GM19452 (cell line): Measurements from ENCODE around the gene PRRG4.
A peak's percentile ranks its signal among the peaks of the same experiment; 100 is the strongest.
"Not testable (repeated sequence)": the region's sequence is repeated elsewhere in the genome, so short reads cannot be mapped to it uniquely, and the experiment has no call there.

ENCODE experiments used
- ATAC-seq: cut with Tn5 transposase; IDR thresholded peaks from one replicate; pipeline ENCODE4 v1.9.1; 2021; ENCODE audit not compliant: unreplicated experiment

The PRRG4 gene

DNA sequence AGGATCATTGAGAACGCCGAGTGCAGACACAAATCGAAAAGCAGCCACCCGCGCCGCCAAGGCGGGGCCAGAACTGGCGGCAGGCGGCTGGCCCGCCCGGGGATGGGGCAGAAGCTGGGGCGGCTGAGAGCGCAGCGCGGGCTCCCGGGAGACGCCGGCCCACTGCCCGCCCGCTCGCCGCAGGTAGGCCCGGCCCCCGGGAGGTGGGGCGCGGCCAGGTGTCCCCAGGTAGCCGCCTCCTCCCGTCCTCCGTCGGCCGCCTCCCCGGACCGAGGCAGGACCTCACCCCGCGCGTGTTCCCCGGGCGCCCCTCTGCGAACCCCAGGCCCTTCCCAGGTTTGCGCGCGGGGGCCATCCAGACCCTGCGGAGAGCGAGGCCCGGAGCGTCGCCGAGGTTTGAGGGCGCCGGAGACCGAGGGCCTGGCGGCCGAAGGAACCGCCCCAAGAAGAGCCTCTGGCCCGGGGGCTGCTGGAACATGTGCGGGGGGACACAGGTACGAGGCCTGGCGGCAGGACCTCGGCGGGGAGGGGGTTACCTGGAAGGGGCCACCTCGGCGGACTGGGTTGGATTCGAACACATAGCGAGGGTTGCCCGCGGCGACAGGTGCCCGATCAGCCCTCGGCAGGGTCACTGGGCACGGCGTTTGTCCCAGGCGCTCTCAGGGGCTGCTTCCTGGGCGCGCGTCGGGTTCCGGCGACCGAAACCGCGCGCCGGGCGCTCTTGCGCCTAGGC, at the start of gene PRRG4:
PRRG4 (plus strand) TSS at position 248 of the 733 bp plus-strand sequence. CDS start 603 bp downstream, outside the sequence.
- ATAC-seq = peak; percentile 65

DNA sequence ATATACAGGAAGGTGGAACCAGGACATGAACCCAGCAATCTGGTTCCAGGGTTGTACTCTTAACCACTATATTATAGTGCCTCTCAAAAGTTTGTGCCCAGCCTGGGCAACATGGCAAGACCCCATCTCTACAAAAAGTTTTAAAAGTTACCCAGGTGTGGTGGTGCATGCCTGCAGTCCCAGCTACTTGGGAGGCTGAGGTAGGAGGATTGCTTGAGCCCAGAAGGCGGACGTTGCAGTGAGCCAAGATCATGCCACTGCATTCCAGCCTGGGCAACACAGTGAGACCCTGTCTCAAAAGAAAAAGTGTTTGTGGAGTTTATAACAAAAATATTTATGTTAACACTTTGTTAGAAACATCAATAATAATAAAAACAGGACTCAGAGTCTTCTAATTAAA, 48.9 kb upstream of the PRRG4 start:
- not testable (repeated sequence) for ATAC-seq

DNA sequence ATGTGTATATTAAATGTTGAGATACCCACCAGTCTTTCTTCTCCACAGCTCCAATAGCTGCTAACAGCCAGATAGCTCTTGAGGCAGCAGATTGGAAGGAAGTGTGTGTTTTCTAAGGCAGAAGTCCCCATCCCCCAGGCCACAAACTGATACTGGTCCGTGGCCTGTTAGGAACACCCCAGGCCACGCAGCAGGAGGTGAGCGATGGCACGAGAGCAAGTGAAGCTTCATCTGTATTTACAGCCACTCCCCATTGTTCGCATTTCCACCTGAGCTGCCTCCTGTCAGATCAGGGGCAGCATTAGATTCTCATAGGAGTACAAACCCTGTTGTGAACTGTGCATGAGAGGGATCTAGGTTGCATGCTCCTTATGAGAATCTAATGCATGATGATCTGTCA, 48.0 kb upstream of the PRRG4 start:
- ATAC-seq = no peak

DNA sequence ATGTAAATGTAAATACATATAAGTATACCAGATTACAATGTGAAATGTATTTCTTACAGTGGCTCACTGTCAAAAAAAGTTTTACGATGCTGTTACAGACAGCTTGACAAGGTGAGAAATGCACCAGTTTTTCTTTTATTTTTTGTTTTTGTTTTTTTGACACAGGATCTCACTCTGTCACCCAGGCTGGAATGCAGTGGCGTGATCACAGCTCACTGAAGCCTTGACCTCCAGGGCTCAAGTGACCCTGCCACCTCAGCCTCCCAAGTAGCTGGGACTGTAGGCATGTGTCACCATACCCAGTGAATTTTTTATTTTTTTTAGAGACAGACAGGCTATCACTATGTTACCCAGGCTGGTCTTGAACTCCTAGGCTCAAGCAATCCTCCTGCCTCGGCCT, 44.5 kb upstream of the PRRG4 start:
- no peak for ATAC-seq

DNA sequence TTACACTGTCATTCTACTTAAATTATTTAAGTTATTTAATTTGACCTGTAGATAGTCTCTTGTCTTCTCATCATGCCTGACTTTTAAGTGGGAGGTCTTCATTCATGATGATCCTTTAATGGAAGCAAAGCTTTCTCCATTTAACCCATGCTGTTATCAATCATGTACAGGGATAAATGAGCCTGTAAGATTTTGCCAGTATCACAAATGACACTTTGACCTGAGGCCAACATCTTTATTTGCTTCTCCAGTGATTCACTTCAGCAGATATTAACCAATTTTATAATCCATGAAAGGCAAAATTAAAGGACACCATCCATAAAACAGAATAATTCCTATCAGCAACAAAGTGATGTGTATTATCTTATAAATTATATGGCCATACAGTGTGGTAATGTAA, 42.9 kb upstream of the PRRG4 start:
- ATAC-seq = no peak

DNA sequence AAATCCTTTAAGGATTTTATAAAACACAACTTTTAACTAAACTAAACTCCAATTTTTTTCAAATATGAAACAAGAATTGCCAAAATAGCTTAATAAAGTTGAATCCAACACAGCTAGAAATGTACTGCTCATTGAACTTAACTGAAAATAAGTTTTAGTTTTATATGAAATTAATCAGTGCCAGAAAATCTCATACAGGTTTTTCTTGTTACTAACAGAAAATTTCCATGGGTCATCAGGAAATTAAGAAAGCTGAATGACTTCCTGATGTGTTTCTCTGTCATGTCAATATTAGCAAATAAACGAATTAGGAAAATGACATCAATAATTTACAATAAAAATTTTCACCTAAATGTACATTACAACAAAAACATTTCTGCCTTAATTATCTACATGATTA, 38.8 kb upstream of the PRRG4 start:
- ATAC-seq = no peak

DNA sequence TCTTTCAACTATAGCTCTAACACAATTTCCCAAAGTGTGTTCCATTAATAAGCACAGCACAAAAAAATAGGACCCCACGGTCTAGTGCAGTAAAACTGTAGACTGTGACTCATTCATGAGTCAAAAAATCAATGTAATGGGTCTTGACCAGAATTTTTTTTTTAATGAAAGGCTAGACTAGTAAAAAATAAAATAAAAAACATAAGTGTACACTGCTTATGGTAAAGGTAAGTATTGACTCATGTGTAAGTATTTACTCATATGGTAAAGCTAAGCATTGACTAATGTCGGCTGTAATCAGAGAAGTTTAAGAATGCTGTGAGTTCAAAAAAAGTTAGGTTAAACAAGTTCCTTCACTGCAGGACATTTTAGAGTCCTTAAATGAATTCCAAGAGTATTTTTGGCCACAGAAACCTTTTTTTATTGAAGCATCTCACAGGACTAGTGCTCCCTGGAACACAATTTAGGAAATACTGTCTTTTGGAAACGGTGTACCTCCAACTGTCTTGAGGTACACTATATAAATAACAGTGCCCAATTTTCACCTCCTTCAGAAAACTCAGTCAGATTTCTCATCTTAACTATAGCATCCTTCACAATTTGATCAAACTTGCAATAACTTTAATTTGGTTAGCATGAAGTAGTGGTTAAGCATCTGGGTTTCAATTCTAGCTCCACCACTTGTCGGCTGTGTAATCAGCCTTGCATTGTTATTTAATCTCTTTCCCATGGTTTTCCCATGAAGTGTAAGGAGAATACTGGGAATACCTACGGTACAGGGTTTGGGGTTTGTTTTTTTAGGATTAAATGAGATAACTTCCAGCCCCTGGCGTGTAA, 37.4 kb upstream of the PRRG4 start:
- peak; percentile 9 for ATAC-seq

DNA sequence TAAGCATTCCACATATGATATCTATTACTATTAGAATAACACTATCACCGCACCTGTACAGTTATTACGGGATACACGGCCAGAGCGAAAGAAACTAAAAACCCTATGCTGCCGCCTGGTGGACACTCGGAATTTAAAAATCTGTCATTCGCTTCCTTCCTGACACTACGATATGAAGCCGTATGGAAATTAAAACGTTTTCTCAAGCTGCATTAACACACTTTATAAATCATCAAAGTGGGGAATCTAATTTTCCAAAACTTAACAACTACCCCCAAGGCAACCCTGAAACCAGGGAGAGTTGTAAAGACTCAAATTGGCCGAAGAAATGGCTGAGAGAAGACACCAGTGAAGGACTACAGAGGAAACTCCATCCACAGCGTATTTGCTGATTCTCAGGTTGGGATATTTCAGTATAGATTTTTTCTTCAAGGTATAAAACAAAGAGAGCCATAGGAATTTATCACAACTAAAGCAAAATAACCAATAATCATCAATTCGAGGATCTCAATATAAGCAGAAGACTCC, 36.7 kb upstream of the PRRG4 start:
- peak; percentile 87 for ATAC-seq

DNA sequence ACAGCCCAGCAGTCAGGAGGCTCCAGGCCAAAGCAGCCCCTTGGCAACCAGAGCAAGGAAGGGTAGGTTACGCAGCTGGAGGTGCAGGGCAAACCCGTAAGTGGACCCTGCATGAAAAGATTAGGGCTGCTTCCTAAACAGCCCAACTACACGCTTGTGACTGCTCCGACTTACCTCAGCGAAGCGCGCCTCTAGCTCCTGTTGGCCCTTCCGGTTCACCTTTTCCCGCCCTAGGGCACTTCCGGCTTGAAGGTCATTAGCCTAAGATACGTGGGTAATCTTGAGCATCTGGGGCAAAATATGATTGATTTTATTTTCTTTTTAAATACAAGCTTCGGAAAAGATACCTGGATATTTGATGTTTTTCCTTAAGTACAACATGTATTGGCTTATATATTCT, 35.3 kb upstream of the PRRG4 start, which contains the start of gene CCDC73:
CCDC73 (minus strand) TSS at position 224 of the 400 bp plus-strand sequence. CDS start 34,419 bp downstream, outside the sequence.
- no peak for ATAC-seq

DNA sequence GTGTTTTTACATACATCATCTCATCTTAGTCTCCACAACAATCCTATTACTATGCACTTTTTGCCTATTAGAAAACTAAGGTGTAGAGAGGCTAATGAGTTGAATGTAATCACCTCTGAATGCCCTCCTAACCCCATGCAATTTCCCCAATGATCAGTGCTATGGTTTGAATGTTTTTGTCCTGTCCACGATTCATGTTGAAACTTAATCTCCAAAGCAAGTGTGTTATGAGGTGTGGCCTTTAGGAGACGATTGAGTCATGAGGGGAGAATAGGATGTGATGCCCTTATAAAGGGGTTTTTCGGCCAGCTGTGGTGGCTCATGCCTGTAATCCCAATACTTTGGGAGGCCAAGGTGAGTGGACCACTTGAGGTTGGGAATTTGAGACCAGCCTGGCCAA, 33.3 kb upstream of the PRRG4 start:
- ATAC-seq = no peak

DNA sequence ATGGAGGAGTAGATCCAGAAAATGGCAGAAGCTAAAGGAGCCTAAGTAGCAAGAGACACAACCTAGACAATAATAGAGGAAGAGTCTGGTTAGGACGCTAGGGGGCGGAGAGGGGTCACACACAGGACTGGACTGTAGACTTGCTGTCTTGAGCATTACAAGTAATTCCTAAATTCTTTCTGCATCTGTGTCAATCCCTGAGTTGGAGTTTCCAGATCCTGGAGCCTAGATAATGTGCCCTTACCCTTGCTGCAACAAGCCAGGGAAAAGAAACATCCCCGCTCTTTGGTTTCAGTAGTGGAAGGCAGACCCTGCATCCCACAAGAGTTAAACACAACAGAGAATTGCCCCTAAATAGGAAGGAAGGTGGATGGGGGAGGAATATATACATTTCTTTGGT, 20.4 kb upstream of the PRRG4 start:
- ATAC-seq = peak; percentile 98

DNA sequence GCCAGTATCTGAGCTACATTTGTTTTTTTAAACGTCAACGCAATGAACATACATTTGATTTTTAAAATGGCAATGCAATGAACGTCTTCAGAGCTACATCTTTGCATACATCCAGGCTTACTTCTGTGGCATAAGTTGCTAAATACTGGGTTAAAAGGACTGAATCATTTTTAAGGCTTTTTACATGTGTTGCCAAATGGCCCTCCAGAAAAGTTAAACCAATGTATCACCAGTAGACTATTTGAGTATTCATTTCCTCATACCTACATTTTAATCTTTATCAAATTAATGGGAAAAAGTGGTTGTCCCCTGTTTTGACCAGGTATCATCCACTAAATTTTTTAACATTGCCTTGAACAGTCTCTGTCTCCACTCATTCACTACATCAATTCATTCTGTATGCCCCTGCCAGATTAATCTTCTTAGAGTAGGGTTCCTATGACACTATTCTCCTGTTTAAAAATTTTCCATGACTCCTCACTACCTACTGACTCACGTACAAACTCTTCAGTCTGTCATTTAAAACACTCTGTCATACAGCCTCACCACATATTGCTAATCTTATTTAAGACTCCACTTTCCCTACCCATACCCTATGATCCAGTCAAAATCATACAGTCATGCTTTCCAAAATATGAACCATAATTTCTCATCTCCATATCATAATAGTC, 12.4 kb upstream of the PRRG4 start:
- no peak for ATAC-seq

DNA sequence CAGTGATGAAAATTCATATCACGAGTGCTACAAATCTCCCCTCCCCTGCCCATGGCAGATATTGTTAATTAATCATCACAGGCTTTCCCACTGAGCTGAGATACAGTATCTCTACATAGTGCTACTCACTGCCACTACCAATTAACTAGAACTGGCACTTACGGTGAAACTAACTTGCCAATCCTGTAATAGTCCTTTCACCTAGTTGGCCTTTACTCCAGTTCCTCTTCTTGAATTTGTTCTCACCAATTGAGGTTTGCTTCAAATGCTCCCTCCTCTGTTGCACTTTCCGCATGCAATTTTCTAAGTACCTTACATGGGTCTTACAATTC, 11.9 kb upstream of the PRRG4 start:
- ATAC-seq = no peak

DNA sequence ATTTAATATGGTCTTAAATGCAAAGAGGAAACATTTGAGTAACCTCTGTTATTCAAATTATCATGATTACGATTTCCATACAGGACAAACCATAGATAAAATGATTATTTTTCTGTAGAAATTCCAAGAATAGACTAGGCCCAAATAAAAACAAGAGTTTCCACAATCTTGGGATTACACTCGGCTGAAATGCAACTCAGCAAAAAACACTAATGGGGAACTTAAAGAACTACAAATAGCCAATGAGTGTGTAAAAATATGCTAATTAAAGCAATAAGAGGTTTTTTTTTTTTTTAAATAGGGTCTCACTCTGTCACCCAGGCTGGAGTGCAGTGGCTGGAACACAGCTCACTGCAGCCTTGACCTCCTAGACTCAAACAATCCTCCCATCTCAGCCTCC, 10.5 kb upstream of the PRRG4 start:
- no peak for ATAC-seq

DNA sequence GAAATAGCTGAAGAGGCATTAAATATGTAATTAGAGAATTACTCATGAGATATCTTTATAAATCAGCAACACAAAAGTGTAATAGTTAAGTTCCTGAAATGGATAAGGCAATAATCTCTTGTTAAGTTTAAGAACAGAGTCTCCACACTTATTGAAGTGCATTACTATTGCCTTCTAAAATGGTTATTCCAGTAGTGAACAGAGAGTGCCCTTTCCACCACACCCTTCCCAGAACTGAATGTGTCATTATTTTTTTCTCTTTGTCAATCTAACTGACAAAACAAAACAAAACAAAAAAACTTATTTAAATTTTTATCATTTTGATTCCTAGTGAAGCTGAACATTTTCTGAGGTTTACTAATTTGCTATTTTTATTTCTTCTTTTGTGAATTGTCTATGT, 9.2 kb upstream of the PRRG4 start:
- ATAC-seq = no peak

DNA sequence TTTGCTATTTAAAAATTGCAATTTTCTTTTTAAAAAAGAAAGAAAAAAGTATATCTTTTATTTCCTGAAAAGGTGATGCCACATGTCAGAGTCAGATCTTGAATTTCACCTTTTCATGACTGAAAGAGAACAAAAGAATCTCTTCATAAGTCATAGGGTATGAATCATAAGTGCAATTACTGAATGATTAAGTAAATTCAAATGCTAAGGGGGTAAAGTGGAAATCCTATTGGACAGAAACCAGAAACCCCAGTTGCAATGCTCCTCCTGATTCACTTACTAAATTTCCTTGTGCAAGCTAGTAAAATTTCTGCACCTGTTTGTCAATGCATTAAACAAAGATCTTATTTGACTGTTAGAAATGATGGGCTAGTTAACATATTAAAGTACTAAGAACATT, 8.2 kb upstream of the PRRG4 start:
- no peak for ATAC-seq

DNA sequence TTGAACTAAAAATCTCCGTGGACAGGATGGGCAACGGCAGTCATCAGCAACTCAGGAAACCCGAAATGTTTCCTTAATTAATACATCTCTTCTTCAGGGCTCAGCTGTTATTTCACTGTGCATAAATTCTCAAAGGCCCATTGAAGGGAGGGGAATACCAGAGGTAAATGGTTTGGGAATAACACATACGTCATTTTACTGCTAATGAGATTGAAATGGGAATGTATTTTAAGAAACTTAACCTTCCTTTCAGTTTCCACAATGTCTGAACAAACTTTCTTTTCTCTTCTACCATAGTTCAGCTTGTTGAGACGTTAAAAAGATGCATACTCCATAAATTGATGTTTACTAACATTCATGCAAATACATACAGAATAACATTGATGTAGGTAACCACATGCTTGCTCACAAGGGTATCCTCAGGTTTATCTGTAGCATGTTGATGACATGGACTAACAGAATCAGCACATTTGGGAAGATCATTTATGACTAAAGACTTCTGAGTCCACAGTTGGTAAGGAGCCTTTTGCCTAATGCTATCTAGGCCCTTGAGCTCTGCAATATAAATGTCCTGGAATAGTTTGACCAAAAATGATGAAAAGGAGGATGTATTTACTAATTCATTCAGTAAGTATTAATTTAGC, 7.7 kb upstream of the PRRG4 start:
- no peak for ATAC-seq

DNA sequence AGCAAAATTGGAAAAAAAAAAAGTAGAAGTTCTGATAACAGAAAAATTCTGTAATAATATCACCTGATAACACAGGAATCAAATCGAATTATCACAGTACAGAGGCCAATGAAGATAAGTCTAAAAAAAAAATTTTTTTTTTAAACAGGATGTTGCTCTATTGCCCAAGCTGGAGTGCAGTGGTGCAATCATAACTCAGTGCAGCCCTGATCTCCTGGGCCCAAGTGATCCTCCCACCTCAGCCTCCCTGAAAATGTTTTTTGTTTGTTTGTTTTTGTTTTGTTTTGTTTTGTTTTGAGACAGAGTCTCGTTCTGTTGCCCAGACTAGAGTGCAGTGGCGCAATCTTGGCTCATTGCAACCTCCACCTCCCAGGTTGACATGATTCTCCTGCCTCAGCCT, 6.1 kb upstream of the PRRG4 start:
- ATAC-seq = not testable (repeated sequence)

DNA sequence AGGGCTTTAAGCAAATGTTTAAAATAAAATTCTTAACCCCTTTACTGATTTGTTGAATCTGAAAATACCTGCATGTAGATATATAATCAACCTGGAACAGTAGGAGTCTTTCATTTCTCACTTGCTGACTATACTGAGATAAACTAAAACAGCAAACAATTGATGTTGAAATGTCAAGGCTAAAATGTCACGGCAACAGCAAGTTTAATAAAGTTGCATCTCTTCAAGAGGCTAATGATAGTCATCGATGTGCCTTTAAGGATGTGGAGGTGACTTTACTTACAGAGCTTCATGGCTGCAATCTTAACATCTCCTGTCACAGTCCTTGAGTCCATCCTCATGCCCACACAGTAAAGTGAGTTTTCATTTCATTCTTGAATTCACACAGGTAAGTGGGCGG, 3.6 kb upstream of the PRRG4 start:
- no peak for ATAC-seq

DNA sequence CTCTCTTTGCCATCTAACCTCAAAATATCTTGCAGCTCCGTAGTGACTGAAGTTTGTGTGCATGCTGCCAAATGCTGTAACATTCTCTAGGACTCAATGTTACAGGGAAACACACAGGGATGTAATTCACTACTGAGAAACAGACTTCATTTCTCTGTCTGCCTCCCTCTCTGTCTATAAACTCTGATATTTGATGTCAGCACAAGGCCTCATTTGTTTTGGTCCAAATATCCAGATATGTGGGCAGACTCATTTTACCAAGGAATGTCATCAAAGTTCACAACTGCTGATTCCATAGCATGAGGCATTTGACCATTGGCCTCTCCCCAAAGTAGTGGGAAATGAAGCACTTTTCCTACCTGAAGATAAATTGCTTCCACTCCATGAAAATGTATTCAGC, 2.5 kb upstream of the PRRG4 start:
- ATAC-seq = no peak

DNA sequence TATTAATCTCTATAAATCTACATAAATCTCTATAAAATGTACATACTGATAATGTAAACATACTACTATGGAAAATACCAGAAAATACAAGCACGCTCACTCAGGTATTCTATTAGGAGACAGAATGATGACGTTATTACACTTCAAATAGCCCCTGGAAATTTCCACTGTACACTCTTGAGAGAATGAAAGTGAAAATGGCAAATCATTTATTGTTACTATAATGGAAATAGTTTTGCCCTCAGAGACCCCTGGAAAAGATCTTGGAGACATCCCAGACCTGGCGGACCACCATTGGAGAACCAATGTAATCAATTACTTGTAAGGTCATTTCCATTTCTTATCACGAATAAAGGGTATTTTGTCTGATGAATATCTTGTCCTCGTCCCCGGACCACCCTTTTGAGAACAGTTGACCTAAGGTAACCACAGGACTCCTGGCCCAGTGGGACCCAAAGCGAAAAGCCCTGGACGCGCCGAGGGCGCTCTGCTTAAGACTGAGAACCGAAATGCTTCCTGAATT, 509 bp upstream of the PRRG4 start:
- ATAC-seq = peak; percentile 48
